ENCODE data around the gene HSD11B2. TPM values are rescaled to one million over a fixed set of nuclear protein-coding genes. Genes with fewer than 3 reads are reported as not detected.
A peak's percentile ranks its signal among the peaks of the same experiment; 100 is the strongest.

Gene HSD11B2
- total and polyA plus RNA-seq, 2 donors (not counting 3 experiments of a cell fraction or from before 2014, with no cell fraction given): 0.10 TPM; not detected in 1

DNA sequence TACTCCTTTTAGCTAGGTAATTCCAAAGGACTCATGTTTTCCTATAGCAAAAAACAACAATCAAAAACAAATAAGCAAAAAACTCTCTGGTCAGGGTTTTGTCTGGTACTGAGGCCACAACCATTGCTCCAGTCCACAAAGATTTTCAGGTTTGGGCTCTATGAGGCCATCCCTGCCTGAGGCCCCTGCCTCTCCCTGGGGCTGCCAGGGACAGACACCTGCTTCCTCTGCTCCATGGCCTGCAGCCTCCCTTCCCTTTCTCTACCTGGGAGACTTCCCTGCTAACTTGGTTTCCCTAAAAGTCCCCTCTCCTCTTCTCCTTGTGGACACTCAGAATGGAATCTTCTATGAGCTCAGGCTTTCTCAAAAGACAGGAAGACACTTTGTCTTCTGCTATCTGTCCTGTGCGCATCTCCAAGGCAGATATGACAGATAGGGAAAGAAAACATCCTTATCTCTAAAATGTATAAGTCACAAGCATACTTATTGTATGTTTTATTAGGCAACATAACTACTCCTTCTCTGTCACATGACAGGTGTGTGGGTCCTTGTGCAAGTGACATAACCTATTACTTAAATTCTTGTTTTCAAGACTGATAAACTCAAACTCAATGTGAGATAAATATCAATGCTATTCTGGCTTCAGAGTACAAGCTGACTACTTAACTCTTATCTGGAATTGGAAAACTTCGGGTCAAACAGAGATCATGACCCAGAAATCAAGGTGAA lies 13.4 kb upstream of the HSD11B2 start:
- Histone ChIP-seq H3K4me1 (ENCODE audit: control insufficient read depth, extremely low read depth, insufficient read depth, low read length) (peaks cover 13% of the 10 kb centered on the region), H3K9me3 (replicated peaks; ENCODE audit: control insufficient read depth, insufficient read depth, low read length) (no peaks in the 10 kb centered on the region), H3K9ac (replicated peaks; ENCODE audit: extremely low read depth, insufficient read depth, low read length) (no peak overlapping the region), H3K4me3 (replicated peaks in 1 of 3; ENCODE audit: insufficient read depth in 1 of 3, low read depth in 1 of 3, low read length in 3 of 3) (no peak overlapping the region), H4K20me1 (replicated peaks; ENCODE audit: control insufficient read depth, extremely low read depth, insufficient read depth, low read length) (no peaks in the 10 kb centered on the region), H3K9me1 (replicated peaks; ENCODE audit: control insufficient read depth, extremely low read depth, insufficient read depth, low read length) (no peaks in the 10 kb centered on the region), H3K27ac (ENCODE audit: insufficient read depth, low read depth, low read length) (no peak overlapping the region), H3K79me2 (ENCODE audit: control insufficient read depth, insufficient read depth, low read length) (peaks cover 2% of the 10 kb centered on the region), H3K27me3 (ENCODE audit: control insufficient read depth in 2 of 2, insufficient read depth in 2 of 2, low read length in 2 of 2) (no peaks in the 10 kb centered on the region), H2AFZ (ENCODE audit: low read depth, low read length) (no peak overlapping the region), H3K4me2 (ENCODE audit: insufficient read depth, low read length) (no peak overlapping the region), H3K36me3 (ENCODE audit: control insufficient read depth in 2 of 2, extremely low read depth in 1 of 2, insufficient read depth in 2 of 2, low read length in 2 of 2) (no peaks in the 10 kb centered on the region)
- intact Hi-C loops (cut with micrococcal nuclease) (no loop called here), dilution Hi-C loops (cut with MboI; ENCODE audit: extremely low pct_ligation_motif_present, low sequenced_read_pairs) (no loop called here)
- ChIA-PET CTCF (interaction anchor here (1.1 to 3.4 kb wide), 5 partner anchors 10 to 157 kb away, joined by 3 to 19 read pairs (median 4); no protein-coding TSS in a partner anchor), POLR2A (no interaction called here)
- FAIRE-seq (no peak), DNase-seq (ENCODE audit: low read depth, low spot score) (no peak)
- TSS peak; percentile 19 for BruUV-seq (replicated peaks)
- TF ChIP-seq FOS (IDR thresholded peaks at IDR 0.05; ENCODE audit: borderline replicate concordance, insufficient read depth, low read length): no peak
- TF ChIP-seq GATA2 (IDR thresholded peaks at IDR 0.05; ENCODE audit: insufficient read depth, insufficient read length, low read depth, low read length): no peak
- no peak for TF ChIP-seq POLR2AphosphoS5 (IDR thresholded peaks at IDR 0.05; ENCODE audit: insufficient read depth, low read depth, low read length)
- no peak for TF ChIP-seq MYC (IDR thresholded peaks at IDR 0.05; ENCODE audit: low read depth, low read length)
- no peak for TF ChIP-seq EZH2 (IDR thresholded peaks at IDR 0.05; ENCODE audit: borderline replicate concordance, low read depth, low read length, severe bottlenecking)
- TF ChIP-seq JUN (IDR thresholded peaks at IDR 0.05; ENCODE audit: borderline replicate concordance, insufficient read depth, insufficient read length, low read depth): no peak
- TF ChIP-seq MAX (IDR thresholded peaks at IDR 0.05; ENCODE audit: insufficient read depth, insufficient read length): no peak
- TF ChIP-seq POLR2A (IDR thresholded peaks at IDR 0.05; ENCODE audit: low read depth, low read length): no peak
- no peak for TF ChIP-seq CTCF (IDR thresholded peaks at IDR 0.05; ENCODE audit: extremely low read depth in 1 of 2, insufficient read depth in 1 of 2, low read depth in 1 of 2, low read length in 2 of 2)
